HepG2 (cell line): ENCODE measurements around the gene FHIT. TPM values are rescaled to one million over a fixed set of nuclear protein-coding genes. Genes with fewer than 3 reads are reported as not detected.

Source experiments
- AHR ChIP-seq: IDR thresholded peaks from 2 replicates; pipeline ENCODE4 v1.6.1; 2018; ENCODE audit warnings: missing genetic modification reagents, missing compliant biosample characterization
- MED1 ChIP-seq: sonication (generic); formaldehyde crosslinking; IDR thresholded peaks from 2 replicates; pipeline ENCODE4 v1.4.0; 2020; ENCODE audit warnings: missing genetic modification reagents
- MYC ChIP-seq: sonication (generic); formaldehyde crosslinking; IDR thresholded peaks from 2 replicates; pipeline ENCODE4 v1.9.0; 2021; ENCODE audit warnings: missing genetic modification reagents, borderline replicate concordance
- NCOA5 ChIP-seq: sonication (generic); formaldehyde crosslinking; IDR thresholded peaks from 2 replicates; pipeline ENCODE4 v1.4.0; 2020; ENCODE audit warnings: missing genetic modification reagents
- SMAD9 ChIP-seq: sonication (generic); formaldehyde crosslinking; IDR thresholded peaks from 2 replicates; pipeline ENCODE4 v1.5.1; 2020; ENCODE audit warnings: mild to moderate bottlenecking, missing genetic modification reagents
- SP1 ChIP-seq, 2 experiments: fragments of 450-650 bp in 1 of 2; sonication (generic) in 1 of 2; formaldehyde crosslinking in 1 of 2; IDR thresholded peaks; 2 replicates each; pipeline versions ENCODE4 v1.4.0 to v1.6.1; 2016 to 2020; ENCODE audit warnings: missing genetic modification reagents in 1 of 2
- YEATS2 ChIP-seq: sonication (generic); formaldehyde crosslinking; IDR thresholded peaks from 2 replicates; pipeline ENCODE4 v1.4.0; 2020; ENCODE audit warnings: missing genetic modification reagents, borderline replicate concordance
- ZFP36L2 ChIP-seq: sonication (generic); formaldehyde crosslinking; IDR thresholded peaks from 2 replicates; pipeline ENCODE4 v1.4.0; 2020; ENCODE audit warnings: missing genetic modification reagents
- ZNF577 ChIP-seq: sonication (generic); formaldehyde crosslinking; IDR thresholded peaks from 2 replicates; pipeline ENCODE4 v1.4.0; 2020; ENCODE audit warnings: mild to moderate bottlenecking, low read depth, missing genetic modification reagents, borderline replicate concordance
- ZNF605 ChIP-seq: sonication (generic); formaldehyde crosslinking; IDR thresholded peaks from 2 replicates; pipeline ENCODE4 v1.8.0; 2022; ENCODE audit warnings: mild to moderate bottlenecking, missing genetic modification reagents
- ZNF839 ChIP-seq: sonication (generic); formaldehyde crosslinking; IDR thresholded peaks from 2 replicates; pipeline ENCODE4 v1.4.0; 2020; ENCODE audit warnings: missing genetic modification reagents, mild to moderate bottlenecking, borderline replicate concordance
- polyA plus RNA-seq, 8 experiments: library from polyadenylated mRNA; depleted of rRNA in 3 of 8; stranded (reverse) in 7 of 8; unstranded in 1 of 8; fragments of >200 nt; fragmentation: Illumina TruSeq in 4 of 8; extraction: Trizol in 4 of 8; gene quantifications; 2 replicates each; pipeline versions ENCODE4 v1.2.1 to v1.2.3, GENCODE V29; 2011 to 2016; ENCODE audit warnings: low read depth in 4 of 8, missing spikeins in 1 of 8, mixed read lengths in 1 of 8; ENCODE audit not compliant: insufficient read depth in 1 of 8
- total RNA-seq, 5 experiments: library from RNA; depleted of rRNA; stranded (reverse); fragments of >200 nt; fragmentation: Illumina TruSeq; extraction: Trizol; gene quantifications; 2 replicates each; pipeline ENCODE4 v1.2.3, GENCODE V29; 2016; ENCODE audit warnings: low read depth in 1 of 5
- TF ChIP-seq, protein P1 (sequence below): sonication (generic); formaldehyde crosslinking; IDR thresholded peaks from 2 replicates; pipeline ENCODE4 v1.4.0; 2020; ENCODE audit warnings: mild to moderate bottlenecking, missing genetic modification reagents
- TF ChIP-seq, protein P2 (sequence below), 2 experiments: sonication (generic) in 1 of 2; formaldehyde crosslinking in 1 of 2; IDR thresholded peaks; 2 replicates each; pipeline versions ENCODE4 v1.4.0 to v1.6.1; 2016 to 2020; ENCODE audit warnings: borderline replicate concordance in 1 of 2, low read depth in 1 of 2, mild to moderate bottlenecking in 1 of 2, missing genetic modification reagents in 1 of 2
- TF ChIP-seq, protein P3 (sequence below): sonication (generic); formaldehyde crosslinking; IDR thresholded peaks from 2 replicates; pipeline ENCODE4 v1.5.1; 2020; ENCODE audit warnings: missing genetic modification reagents, mild to moderate bottlenecking, borderline replicate concordance
- TF ChIP-seq, protein P4 (sequence below): sonication (generic); formaldehyde crosslinking; IDR thresholded peaks from 2 replicates; pipeline ENCODE4 v1.5.1; 2020; ENCODE audit warnings: missing genetic modification reagents, mild to moderate bottlenecking, borderline replicate concordance

Gene FHIT
- total and polyA plus RNA-seq, 2 of the 13 experiments (the other 11 are each of a cell fraction or from before 2014, with no cell fraction given) = 4.0 to 4.6 TPM

DNA sequence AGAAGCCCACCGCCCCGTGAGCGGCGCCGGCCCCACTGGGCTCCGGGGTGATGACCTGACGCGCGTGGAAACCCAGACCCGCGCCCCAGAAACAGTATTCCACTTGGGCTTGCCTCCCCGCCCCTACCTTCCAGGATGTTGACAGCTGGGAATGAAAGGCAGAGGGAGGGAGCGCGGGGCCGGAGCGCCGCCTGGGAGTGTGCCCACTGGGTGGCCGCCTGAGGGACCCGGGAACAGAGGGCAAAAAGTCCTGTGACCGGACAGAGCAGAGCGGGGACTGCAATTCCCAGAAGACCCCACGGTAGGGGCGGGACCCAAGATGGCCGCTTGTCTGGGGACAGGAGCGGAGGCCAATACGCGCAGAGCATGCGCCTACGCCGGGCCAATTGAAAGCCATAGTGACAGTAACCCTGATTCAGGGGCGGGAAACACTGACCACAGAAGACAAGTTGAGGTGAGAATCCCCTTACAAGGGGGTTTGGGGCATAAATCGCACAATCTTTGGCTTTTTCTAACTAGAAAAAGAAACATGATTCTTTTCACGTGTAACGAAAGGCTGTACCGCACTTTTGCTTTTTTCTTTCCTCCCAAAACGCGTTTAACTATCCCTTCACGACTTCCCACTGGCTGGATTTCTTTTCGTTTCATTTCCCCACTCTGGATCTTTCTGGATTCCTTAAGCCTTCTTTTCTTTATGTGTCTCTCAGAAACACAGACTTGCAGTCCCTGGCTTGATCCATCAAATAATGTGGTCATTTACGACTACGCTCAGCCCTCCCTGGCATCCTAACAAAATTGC, at the start of gene FHIT (continued):
- TF ChIP-seq, protein P1, sequence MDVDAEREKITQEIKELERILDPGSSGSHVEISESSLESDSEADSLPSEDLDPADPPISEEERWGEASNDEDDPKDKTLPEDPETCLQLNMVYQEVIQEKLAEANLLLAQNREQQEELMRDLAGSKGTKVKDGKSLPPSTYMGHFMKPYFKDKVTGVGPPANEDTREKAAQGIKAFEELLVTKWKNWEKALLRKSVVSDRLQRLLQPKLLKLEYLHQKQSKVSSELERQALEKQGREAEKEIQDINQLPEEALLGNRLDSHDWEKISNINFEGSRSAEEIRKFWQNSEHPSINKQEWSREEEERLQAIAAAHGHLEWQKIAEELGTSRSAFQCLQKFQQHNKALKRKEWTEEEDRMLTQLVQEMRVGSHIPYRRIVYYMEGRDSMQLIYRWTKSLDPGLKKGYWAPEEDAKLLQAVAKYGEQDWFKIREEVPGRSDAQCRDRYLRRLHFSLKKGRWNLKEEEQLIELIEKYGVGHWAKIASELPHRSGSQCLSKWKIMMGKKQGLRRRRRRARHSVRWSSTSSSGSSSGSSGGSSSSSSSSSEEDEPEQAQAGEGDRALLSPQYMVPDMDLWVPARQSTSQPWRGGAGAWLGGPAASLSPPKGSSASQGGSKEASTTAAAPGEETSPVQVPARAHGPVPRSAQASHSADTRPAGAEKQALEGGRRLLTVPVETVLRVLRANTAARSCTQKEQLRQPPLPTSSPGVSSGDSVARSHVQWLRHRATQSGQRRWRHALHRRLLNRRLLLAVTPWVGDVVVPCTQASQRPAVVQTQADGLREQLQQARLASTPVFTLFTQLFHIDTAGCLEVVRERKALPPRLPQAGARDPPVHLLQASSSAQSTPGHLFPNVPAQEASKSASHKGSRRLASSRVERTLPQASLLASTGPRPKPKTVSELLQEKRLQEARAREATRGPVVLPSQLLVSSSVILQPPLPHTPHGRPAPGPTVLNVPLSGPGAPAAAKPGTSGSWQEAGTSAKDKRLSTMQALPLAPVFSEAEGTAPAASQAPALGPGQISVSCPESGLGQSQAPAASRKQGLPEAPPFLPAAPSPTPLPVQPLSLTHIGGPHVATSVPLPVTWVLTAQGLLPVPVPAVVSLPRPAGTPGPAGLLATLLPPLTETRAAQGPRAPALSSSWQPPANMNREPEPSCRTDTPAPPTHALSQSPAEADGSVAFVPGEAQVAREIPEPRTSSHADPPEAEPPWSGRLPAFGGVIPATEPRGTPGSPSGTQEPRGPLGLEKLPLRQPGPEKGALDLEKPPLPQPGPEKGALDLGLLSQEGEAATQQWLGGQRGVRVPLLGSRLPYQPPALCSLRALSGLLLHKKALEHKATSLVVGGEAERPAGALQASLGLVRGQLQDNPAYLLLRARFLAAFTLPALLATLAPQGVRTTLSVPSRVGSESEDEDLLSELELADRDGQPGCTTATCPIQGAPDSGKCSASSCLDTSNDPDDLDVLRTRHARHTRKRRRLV (CRISPR knock-in tag) = no peak
- TF ChIP-seq ZFP36L2 (CRISPR knock-in tag) = no peak
- TF ChIP-seq, protein P2, sequence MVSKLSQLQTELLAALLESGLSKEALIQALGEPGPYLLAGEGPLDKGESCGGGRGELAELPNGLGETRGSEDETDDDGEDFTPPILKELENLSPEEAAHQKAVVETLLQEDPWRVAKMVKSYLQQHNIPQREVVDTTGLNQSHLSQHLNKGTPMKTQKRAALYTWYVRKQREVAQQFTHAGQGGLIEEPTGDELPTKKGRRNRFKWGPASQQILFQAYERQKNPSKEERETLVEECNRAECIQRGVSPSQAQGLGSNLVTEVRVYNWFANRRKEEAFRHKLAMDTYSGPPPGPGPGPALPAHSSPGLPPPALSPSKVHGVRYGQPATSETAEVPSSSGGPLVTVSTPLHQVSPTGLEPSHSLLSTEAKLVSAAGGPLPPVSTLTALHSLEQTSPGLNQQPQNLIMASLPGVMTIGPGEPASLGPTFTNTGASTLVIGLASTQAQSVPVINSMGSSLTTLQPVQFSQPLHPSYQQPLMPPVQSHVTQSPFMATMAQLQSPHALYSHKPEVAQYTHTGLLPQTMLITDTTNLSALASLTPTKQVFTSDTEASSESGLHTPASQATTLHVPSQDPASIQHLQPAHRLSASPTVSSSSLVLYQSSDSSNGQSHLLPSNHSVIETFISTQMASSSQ (IDR thresholded peaks at IDR 0.05; ENCODE audit: low read depth) = no peak
- TF ChIP-seq, protein P2 (CRISPR knock-in tag; IDR thresholded peaks at IDR 0.05; ENCODE audit: borderline replicate concordance) = no peak; the same call in 1 of the 2 replicates
- TF ChIP-seq, protein P3, sequence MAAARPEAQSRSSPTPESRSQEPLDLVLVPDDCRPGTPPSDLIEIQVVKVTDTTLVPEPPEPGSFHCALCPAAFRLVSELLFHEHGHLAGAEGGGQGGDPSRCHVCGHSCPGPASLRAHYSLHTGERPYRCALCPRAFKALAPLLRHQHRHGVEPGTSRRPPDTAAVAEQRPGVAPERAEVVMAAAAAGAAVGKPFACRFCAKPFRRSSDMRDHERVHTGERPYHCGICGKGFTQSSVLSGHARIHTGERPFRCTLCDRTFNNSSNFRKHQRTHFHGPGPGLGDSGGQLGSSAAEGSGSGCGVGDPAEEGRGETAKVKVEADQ (CRISPR knock-in tag) = no peak; the same call in 1 of the 2 replicates
- TF ChIP-seq, protein P4, sequence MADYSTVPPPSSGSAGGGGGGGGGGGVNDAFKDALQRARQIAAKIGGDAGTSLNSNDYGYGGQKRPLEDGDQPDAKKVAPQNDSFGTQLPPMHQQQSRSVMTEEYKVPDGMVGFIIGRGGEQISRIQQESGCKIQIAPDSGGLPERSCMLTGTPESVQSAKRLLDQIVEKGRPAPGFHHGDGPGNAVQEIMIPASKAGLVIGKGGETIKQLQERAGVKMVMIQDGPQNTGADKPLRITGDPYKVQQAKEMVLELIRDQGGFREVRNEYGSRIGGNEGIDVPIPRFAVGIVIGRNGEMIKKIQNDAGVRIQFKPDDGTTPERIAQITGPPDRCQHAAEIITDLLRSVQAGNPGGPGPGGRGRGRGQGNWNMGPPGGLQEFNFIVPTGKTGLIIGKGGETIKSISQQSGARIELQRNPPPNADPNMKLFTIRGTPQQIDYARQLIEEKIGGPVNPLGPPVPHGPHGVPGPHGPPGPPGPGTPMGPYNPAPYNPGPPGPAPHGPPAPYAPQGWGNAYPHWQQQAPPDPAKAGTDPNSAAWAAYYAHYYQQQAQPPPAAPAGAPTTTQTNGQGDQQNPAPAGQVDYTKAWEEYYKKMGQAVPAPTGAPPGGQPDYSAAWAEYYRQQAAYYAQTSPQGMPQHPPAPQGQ (CRISPR knock-in tag) = no peak
- TF ChIP-seq YEATS2 (CRISPR knock-in tag) = peak; percentile 62; the same call in 1 of the 2 replicates
- no peak for TF ChIP-seq SMAD9
- peak; percentile 35 for TF ChIP-seq MED1 (CRISPR knock-in tag)
- TF ChIP-seq MYC (CRISPR knock-in tag) = peak; percentile 62; the same call in 1 of the 2 replicates
- TF ChIP-seq NCOA5 (CRISPR knock-in tag) = no peak
- TF ChIP-seq ZNF839 (CRISPR knock-in tag) = no peak
- TF ChIP-seq ZNF577 = no peak
- 0 out of 2 replicates have a peak, but pooled peaks have one; percentile 54 for TF ChIP-seq AHR (CRISPR knock-in tag)
- no peak for TF ChIP-seq SP1 (IDR thresholded peaks at IDR 0.05)
- TF ChIP-seq SP1 (CRISPR knock-in tag; IDR thresholded peaks at IDR 0.05) = peak; percentile 91
- 0 out of 2 replicates have a peak, but pooled peaks have one; percentile 16 for TF ChIP-seq ZNF605 (CRISPR knock-in tag)
